GM12878 (cell line): Measurements from ENCODE around the gene TLR5. TPM values are rescaled to one million over a fixed set of nuclear protein-coding genes. Genes with fewer than 3 reads are reported as not detected.

Source experiments
- ATAC-seq: fragments of 200-7000 bp; cut with Tn5 transposase; 3 replicates; pipeline ENCODE4 v1.9.1; 2020; ENCODE audit warnings: mild to moderate bottlenecking, moderate library complexity
- BruUV-seq: library from RNA; stranded (reverse); fragments of 400-500 nt; replicated peaks from 2 replicates; lab custom pipeline; 2021; lab: Mats Ljungman, UMichigan
- CTCF ChIA-PET: fragments of 300-600 bp; sonication (Branson Sonifier 250); formaldehyde crosslinking; extraction: SDS; loops from one replicate; lab custom pipeline; 2021; ENCODE audit warnings: inconsistent platforms; lab: Yijun Ruan, JAX
- POLR2A ChIA-PET: fragments of 350-600 bp; formaldehyde crosslinking; extraction: SDS; loops from one replicate; lab custom pipeline; 2021; ENCODE audit warnings: inconsistent platforms; lab: Charles Lee
- RAD21 ChIA-PET: fragments of 300-600 bp; sonication (Branson Sonifier 250); formaldehyde crosslinking; loops from one replicate; lab custom pipeline; 2023; ENCODE audit warnings: antibody characterized with exemption; ENCODE audit not compliant: unreplicated experiment; lab: Charles Lee
- SMC1A ChIA-PET: fragments of 300-600 bp; sonication (Branson Sonifier 250); formaldehyde crosslinking; loops from one replicate; lab custom pipeline; 2023; ENCODE audit not compliant: unreplicated experiment, uncharacterized antibody; lab: Charles Lee
- DNase-seq: peaks from one replicate; pipeline ENCODE4 v3.0.0-alpha.2; 2011; ENCODE audit warnings: low read depth, low spot score
- FAIRE-seq: peaks from 3 replicates; lab custom pipeline; 2011; peaks lifted over from hg19 to GRCh38; lab: Jason Lieb, UNC
- H2AFZ ChIP-seq: 2 replicates; pipeline ENCODE4 v1.6.0; 2011; ENCODE audit warnings: low read depth, low read length, control low read depth; ENCODE audit not compliant: control insufficient read depth
- H3K27ac ChIP-seq: 2 replicates; pipeline ENCODE4 v1.5.1; 2011; ENCODE audit warnings: control low read depth; ENCODE audit not compliant: control insufficient read depth, insufficient read depth
- H3K27me3 ChIP-seq, 2 experiments: replicated peaks in 1 of 2; 2 replicates each; pipeline versions ENCODE4 v1.6.0 to v1.6.1; 2011; ENCODE audit warnings: low read length in 1 of 2; ENCODE audit not compliant: control insufficient read depth in 2 of 2, insufficient read depth in 2 of 2
- H3K36me3 ChIP-seq, 2 experiments: 2 replicates each; pipeline ENCODE4 v1.5.1; 2011; ENCODE audit warnings: low read length in 1 of 2; ENCODE audit not compliant: control insufficient read depth in 2 of 2, insufficient read depth in 2 of 2
- H3K4me1 ChIP-seq: 2 replicates; pipeline ENCODE4 v1.6.1; 2011; ENCODE audit warnings: mild to moderate bottlenecking, low read length, moderate library complexity, mixed read lengths; ENCODE audit not compliant: control insufficient read depth, insufficient read depth
- H3K4me2 ChIP-seq: 2 replicates; pipeline ENCODE4 v1.6.0; 2011; ENCODE audit warnings: control low read depth; ENCODE audit not compliant: control insufficient read depth, insufficient read depth
- H3K4me3 ChIP-seq: fragments of 200-600 bp; sonication (generic); 2 replicates; pipeline ENCODE4 v1.5.1; 2016
- H3K79me2 ChIP-seq: 2 replicates; pipeline ENCODE4 v1.6.0; 2011; ENCODE audit warnings: low read length; ENCODE audit not compliant: control insufficient read depth, insufficient read depth
- H3K9ac ChIP-seq: 2 replicates; pipeline ENCODE4 v1.8.0; 2011; ENCODE audit warnings: low read length, control low read depth, mixed read lengths; ENCODE audit not compliant: control insufficient read depth, insufficient read depth
- H3K9me3 ChIP-seq: replicated peaks from 3 replicates; pipeline ENCODE4 v1.5.1; 2011; ENCODE audit warnings: mild to moderate bottlenecking, low read length; ENCODE audit not compliant: control insufficient read depth, insufficient read depth
- H4K20me1 ChIP-seq: 2 replicates; pipeline ENCODE4 v1.6.0; 2011; ENCODE audit not compliant: control insufficient read depth, insufficient read depth
- BHLHE40 ChIP-seq, 2 experiments: fragments of 450-650 bp in 1 of 2; IDR thresholded peaks; 2 replicates each; pipeline ENCODE4 v1.6.1; 2011 to 2017; ENCODE audit warnings: low read depth in 2 of 2, borderline replicate concordance in 1 of 2, improper control_type of control experiment in 1 of 2, low read length in 1 of 2, mild to moderate bottlenecking in 1 of 2
- BMI1 ChIP-seq: fragments of 450-650 bp; IDR thresholded peaks from 2 replicates; pipeline ENCODE4 v1.6.1; 2016; ENCODE audit warnings: mild to moderate bottlenecking, moderate library complexity, borderline replicate concordance
- ESRRA ChIP-seq: IDR thresholded peaks from 2 replicates; pipeline ENCODE4 v1.6.1; 2012; ENCODE audit warnings: mild to moderate bottlenecking, low read length, improper control_type of control experiment
- EZH2 ChIP-seq: IDR thresholded peaks from 2 replicates; pipeline ENCODE4 v1.6.1; 2012; ENCODE audit warnings: low read depth, mild to moderate bottlenecking, control low read depth, inconsistent platforms, low read length, borderline replicate concordance; ENCODE audit not compliant: control insufficient read depth
- RFX5 ChIP-seq: IDR thresholded peaks from 2 replicates; pipeline ENCODE4 v1.6.1; 2011; ENCODE audit warnings: low read depth, low read length, improper control_type of control experiment
- RUNX3 ChIP-seq: IDR thresholded peaks from 2 replicates; pipeline ENCODE4 v1.6.1; 2012; ENCODE audit warnings: low read length, inconsistent platforms
- WGBS: methylation state at CpG from one replicate; pipeline ENCODE4 v1.1.6; 2016; ENCODE audit warnings: low lambda C conversion rate; ENCODE audit not compliant: insufficient replicate concordance, insufficient coverage; ENCODE audit errors: missing lambda C conversion rate; 5-methylcytosine and 5-hydroxymethylcytosine counted together
- in situ Hi-C: fragments of 300-500 bp; cut with MboI; formaldehyde crosslinking; loops from 9 replicates; pipeline ENCODE4 v1.14.3; 2018; ENCODE audit warnings: mixed read lengths
- intact Hi-C: fragments of 100-400 bp; cut with micrococcal nuclease; formaldehyde crosslinking; loops from one replicate; pipeline ENCODE4 v1.14.2; 2022; ENCODE audit not compliant: unreplicated experiment
- polyA plus RNA-seq, 11 experiments: library from polyadenylated mRNA; depleted of rRNA in 4 of 11; unstranded in 6 of 11; stranded (reverse) in 5 of 11; fragments of >200 nt; fragmentation: Nextera tagmentation in 4 of 11; fragmentation: Illumina TruSeq in 1 of 11; extraction: Ambion mirVana in 4 of 11; extraction: Trizol in 1 of 11; gene quantifications; 1 replicate in 1 of 11; 2 replicates in 10 of 11; pipeline versions ENCODE4 v1.2.1 to v1.2.3, GENCODE V29; 2011 to 2016; ENCODE audit warnings: inconsistent platforms in 2 of 11, missing spikeins in 2 of 11, low read depth in 1 of 11
- total RNA-seq, 4 experiments: library from RNA; depleted of rRNA in 3 of 4; stranded (reverse); fragments of >200 nt in 3 of 4; fragmentation: Illumina TruSeq in 1 of 4; extraction: Trizol in 1 of 4; gene quantifications; 2 replicates each; pipeline versions ENCODE4 v1.2.1 to v1.2.3, GENCODE V29; 2013 to 2021
- TF ChIP-seq, protein P1 (sequence below): fragments of 450-650 bp; formaldehyde crosslinking; IDR thresholded peaks from 2 replicates; pipeline ENCODE4 v1.5.0; 2022; ENCODE audit warnings: mild to moderate bottlenecking, missing genetic modification characterization
- TF ChIP-seq, protein P2 (sequence below): fragments of 450-650 bp; IDR thresholded peaks from 2 replicates; pipeline ENCODE4 v1.6.1; 2016; ENCODE audit warnings: mild to moderate bottlenecking, moderate library complexity, borderline replicate concordance

The TLR5 gene
- total and polyA plus RNA-seq, 10 of the 15 experiments (the other 5 are each of a cell fraction or from before 2014, with no cell fraction given) = 0.34 to 5.3 (median 0.79) TPM

DNA sequence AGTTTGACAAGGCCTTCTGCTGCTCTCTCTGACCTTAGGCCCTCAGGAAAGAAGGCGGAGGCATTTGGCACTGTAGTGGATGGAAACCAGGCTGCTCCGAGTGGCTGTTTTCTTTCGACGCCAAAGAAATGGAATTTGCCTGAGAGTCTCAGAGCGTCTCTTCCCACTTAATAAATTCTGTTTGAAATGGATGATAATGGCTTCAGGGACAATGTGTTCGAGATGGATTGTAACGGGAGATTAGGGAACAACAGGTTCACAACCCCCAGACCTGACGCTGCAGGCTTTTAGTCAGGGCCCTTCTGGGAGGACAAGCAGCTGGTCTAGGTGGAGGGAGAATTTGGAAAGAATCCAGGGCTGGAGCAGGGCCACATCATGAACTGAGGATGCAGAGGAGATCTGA lies 58.6 kb downstream of the TLR5 start:
- BruUV-seq = no TSS peak
- H2AFZ ChIP-seq = no peak overlapping the region
- POLR2A ChIA-PET = no interaction called here
- no peaks in the 10 kb centered on the region for H3K79me2 ChIP-seq
- ATAC-seq = no peak
- TF ChIP-seq, protein P1, sequence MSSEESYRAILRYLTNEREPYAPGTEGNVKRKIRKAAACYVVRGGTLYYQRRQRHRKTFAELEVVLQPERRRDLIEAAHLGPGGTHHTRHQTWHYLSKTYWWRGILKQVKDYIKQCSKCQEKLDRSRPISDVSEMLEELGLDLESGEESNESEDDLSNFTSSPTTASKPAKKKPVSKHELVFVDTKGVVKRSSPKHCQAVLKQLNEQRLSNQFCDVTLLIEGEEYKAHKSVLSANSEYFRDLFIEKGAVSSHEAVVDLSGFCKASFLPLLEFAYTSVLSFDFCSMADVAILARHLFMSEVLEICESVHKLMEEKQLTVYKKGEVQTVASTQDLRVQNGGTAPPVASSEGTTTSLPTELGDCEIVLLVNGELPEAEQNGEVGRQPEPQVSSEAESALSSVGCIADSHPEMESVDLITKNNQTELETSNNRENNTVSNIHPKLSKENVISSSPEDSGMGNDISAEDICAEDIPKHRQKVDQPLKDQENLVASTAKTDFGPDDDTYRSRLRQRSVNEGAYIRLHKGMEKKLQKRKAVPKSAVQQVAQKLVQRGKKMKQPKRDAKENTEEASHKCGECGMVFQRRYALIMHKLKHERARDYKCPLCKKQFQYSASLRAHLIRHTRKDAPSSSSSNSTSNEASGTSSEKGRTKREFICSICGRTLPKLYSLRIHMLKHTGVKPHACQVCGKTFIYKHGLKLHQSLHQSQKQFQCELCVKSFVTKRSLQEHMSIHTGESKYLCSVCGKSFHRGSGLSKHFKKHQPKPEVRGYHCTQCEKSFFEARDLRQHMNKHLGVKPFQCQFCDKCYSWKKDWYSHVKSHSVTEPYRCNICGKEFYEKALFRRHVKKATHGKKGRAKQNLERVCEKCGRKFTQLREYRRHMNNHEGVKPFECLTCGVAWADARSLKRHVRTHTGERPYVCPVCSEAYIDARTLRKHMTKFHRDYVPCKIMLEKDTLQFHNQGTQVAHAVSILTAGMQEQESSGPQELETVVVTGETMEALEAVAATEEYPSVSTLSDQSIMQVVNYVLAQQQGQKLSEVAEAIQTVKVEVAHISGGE (CRISPR knock-in tag) = no peak
- TF ChIP-seq, protein P2, sequence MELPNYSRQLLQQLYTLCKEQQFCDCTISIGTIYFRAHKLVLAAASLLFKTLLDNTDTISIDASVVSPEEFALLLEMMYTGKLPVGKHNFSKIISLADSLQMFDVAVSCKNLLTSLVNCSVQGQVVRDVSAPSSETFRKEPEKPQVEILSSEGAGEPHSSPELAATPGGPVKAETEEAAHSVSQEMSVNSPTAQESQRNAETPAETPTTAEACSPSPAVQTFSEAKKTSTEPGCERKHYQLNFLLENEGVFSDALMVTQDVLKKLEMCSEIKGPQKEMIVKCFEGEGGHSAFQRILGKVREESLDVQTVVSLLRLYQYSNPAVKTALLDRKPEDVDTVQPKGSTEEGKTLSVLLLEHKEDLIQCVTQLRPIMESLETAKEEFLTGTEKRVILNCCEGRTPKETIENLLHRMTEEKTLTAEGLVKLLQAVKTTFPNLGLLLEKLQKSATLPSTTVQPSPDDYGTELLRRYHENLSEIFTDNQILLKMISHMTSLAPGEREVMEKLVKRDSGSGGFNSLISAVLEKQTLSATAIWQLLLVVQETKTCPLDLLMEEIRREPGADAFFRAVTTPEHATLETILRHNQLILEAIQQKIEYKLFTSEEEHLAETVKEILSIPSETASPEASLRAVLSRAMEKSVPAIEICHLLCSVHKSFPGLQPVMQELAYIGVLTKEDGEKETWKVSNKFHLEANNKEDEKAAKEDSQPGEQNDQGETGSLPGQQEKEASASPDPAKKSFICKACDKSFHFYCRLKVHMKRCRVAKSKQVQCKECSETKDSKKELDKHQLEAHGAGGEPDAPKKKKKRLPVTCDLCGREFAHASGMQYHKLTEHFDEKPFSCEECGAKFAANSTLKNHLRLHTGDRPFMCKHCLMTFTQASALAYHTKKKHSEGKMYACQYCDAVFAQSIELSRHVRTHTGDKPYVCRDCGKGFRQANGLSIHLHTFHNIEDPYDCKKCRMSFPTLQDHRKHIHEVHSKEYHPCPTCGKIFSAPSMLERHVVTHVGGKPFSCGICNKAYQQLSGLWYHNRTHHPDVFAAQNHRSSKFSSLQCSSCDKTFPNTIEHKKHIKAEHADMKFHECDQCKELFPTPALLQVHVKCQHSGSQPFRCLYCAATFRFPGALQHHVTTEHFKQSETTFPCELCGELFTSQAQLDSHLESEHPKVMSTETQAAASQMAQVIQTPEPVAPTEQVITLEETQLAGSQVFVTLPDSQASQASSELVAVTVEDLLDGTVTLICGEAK = no peak
- no peak for TF ChIP-seq ESRRA
- TF ChIP-seq RFX5 = no peak
- no peak for TF ChIP-seq RUNX3
- no peak for TF ChIP-seq BMI1
- no peak for TF ChIP-seq EZH2
- no peak for TF ChIP-seq BHLHE40 (IDR thresholded peaks at IDR 0.05; ENCODE audit: borderline replicate concordance in 1 of 2, low read depth in 2 of 2, low read length in 1 of 2)
- no peaks in the 10 kb centered on the region for H3K9me3 ChIP-seq
- no peak overlapping the region for H3K4me3 ChIP-seq
- RAD21 ChIA-PET = no interaction called here
- H3K4me2 ChIP-seq = no peak overlapping the region
- in situ Hi-C loops (loop anchor here (10.0 kb wide), 2 partner anchors 350 to 430 kb away; partner anchors contain the start of gene FAM177B), intact Hi-C loops (loop anchor here (5.0 kb wide), 3 partner anchors 158 to 452 kb away; no protein-coding TSS in a partner anchor)
- H3K27me3 ChIP-seq = no peaks in the 10 kb centered on the region
- H3K4me1 ChIP-seq = no peaks in the 10 kb centered on the region
- no peaks in the 10 kb centered on the region for H3K36me3 ChIP-seq
- WGBS = 63% methylated on average over 8 of the region's 8 CpGs
- CTCF ChIA-PET = interaction anchor here (0.6 to 1.4 kb wide), 2 partner anchors 39 to 346 kb away, joined by 3 read pairs; no protein-coding TSS in a partner anchor
- no peak overlapping the region for H3K27ac ChIP-seq
- H4K20me1 ChIP-seq = no peaks in the 10 kb centered on the region
- SMC1A ChIA-PET = interaction anchor here (1.0 kb wide), 1 partner anchor 39 kb away, joined by 3 read pairs; no protein-coding TSS in a partner anchor
- DNase-seq = no peak
- no peak overlapping the region for H3K9ac ChIP-seq
- FAIRE-seq = no peak
